Lower lobe of right lung (tissue), 2 donors: ENCODE measurements around the gene TTC28. TPM values are rescaled to one million over a fixed set of nuclear protein-coding genes. Genes with fewer than 3 reads are reported as not detected.

Source experiments
- ATAC-seq, 2 donors: fragments of 200-7000 bp; cut with Tn5 transposase; one replicate each; pipeline ENCODE4 v1.9.1; 2020 to 2022; ENCODE audit warnings: mild to moderate bottlenecking in 2 of 2, moderate library complexity in 2 of 2
- DNase-seq: peaks from one replicate; pipeline ENCODE4 v3.0.0-alpha.2; 2020
- H3K27ac ChIP-seq: fragments of 200-600 bp; one replicate; pipeline ENCODE4 v1.8.0; 2022
- H3K27me3 ChIP-seq: fragments of 200-600 bp; one replicate; pipeline ENCODE4 v1.8.0; 2022; ENCODE audit warnings: low read depth
- H3K36me3 ChIP-seq: fragments of 200-600 bp; one replicate; pipeline ENCODE4 v1.8.0; 2022; ENCODE audit warnings: mild to moderate bottlenecking
- H3K4me1 ChIP-seq: fragments of 200-600 bp; one replicate; pipeline ENCODE4 v1.8.0; 2022
- H3K4me3 ChIP-seq: fragments of 200-600 bp; one replicate; pipeline ENCODE4 v1.8.0; 2022; ENCODE audit warnings: mild to moderate bottlenecking
- H3K9me3 ChIP-seq: fragments of 200-600 bp; one replicate; pipeline ENCODE4 v1.8.0; 2022
- intact Hi-C: fragments of 100-400 bp; cut with DNase I; formaldehyde crosslinking; loops from one replicate; pipeline ENCODE4 v1.11.0; 2022
- total RNA-seq: library from RNA; stranded (reverse); fragmentation: NEBNext Ultra II Directional; extraction: Animal tissue kit (Norgen Biotek cat#: 25700); gene quantifications from one replicate; pipeline ENCODE4 v1.2.1, GENCODE V29; 2021
- TF ChIP-seq, protein P1 (sequence below): fragments of 200-600 bp; IDR thresholded peaks from one replicate; pipeline ENCODE4 v1.8.0; 2022; ENCODE audit warnings: antibody characterized with exemption, mild to moderate bottlenecking
- donor health status: DM: no; HTN: yes; CAD: no; lungs with severe emphysema.

The TTC28 gene
- total RNA-seq, 1 donor from 2014 or later = 39.6 TPM

DNA sequence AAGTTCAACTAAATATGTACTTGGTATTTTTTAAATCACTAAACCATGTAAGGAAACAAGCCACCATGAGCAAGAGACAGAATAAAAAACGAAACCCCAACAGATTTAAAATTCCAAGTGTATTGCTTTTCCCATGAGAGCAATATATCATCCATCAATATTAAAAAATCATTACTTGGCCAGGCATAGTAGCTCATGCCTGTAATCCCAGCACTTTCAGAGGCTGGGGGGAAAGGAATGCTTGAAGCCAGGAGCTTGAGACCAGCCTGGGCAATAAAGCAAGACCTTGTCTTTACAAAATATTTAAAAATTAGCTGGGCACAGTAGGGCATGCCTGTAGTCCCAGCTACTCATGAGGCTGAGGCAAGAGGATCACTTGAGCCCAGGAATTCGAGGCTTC, 190.8 kb downstream of the TTC28 start:
- no peak for ATAC-seq
- intact Hi-C loops = no loop called here
- no peak overlapping the region for H3K4me3 ChIP-seq
- no peak overlapping the region for H3K27ac ChIP-seq
- no peaks in the 10 kb centered on the region for H3K9me3 ChIP-seq
- H3K36me3 ChIP-seq = no peaks in the 10 kb centered on the region
- no peaks in the 10 kb centered on the region for H3K27me3 ChIP-seq
- TF ChIP-seq, protein P1, sequence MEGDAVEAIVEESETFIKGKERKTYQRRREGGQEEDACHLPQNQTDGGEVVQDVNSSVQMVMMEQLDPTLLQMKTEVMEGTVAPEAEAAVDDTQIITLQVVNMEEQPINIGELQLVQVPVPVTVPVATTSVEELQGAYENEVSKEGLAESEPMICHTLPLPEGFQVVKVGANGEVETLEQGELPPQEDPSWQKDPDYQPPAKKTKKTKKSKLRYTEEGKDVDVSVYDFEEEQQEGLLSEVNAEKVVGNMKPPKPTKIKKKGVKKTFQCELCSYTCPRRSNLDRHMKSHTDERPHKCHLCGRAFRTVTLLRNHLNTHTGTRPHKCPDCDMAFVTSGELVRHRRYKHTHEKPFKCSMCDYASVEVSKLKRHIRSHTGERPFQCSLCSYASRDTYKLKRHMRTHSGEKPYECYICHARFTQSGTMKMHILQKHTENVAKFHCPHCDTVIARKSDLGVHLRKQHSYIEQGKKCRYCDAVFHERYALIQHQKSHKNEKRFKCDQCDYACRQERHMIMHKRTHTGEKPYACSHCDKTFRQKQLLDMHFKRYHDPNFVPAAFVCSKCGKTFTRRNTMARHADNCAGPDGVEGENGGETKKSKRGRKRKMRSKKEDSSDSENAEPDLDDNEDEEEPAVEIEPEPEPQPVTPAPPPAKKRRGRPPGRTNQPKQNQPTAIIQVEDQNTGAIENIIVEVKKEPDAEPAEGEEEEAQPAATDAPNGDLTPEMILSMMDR = no peak
- no peaks in the 10 kb centered on the region for H3K4me1 ChIP-seq
- no peak for DNase-seq

DNA sequence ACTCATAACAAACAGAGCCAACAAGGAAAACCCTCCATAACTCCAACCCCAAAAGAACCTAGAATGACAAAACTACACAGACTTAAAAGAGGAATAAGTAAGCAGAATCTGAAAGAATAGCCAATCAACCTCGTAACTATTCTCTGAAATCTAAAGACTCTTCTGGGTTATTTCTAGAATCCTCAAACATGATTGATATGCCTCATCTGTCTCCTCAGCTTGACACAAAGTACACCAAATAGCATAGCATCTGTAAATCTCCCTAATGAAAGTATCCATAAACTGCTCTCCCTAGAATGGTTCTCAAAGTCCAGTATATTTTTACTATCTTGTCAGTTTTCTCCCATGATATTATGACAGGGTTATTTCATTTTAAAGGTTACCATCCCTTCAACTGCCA, 195.0 kb downstream of the TTC28 start:
- no peak for ATAC-seq
- TF ChIP-seq, protein P1 = no peak
- intact Hi-C loops = no loop called here
- no peaks in the 10 kb centered on the region for H3K27me3 ChIP-seq
- no peak overlapping the region for H3K27ac ChIP-seq
- H3K36me3 ChIP-seq = no peaks in the 10 kb centered on the region
- H3K9me3 ChIP-seq = no peaks in the 10 kb centered on the region
- H3K4me3 ChIP-seq = no peak overlapping the region
- no peak for DNase-seq
- H3K4me1 ChIP-seq = no peaks in the 10 kb centered on the region

DNA sequence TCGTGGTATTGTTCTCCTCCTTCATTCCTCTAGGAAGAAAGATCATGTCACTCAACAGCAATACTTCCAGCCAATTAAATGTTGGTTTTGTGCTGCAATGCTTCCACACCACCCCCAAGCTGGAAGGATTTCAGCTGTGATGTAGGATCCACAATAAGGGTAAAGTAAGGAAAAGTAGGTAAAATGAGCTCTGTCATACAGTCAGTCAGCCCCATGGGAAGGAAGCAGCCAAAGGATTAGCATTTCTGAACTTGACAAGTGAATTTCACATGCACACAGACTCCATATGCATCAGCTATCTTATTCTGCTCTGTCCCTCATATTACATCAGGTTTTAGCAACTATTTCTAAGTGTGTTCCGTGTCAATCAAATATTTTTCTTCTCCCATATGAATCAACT, 197.9 kb downstream of the TTC28 start:
- H3K27me3 ChIP-seq = no peaks in the 10 kb centered on the region
- ATAC-seq (no peak), DNase-seq (no peak)
- H3K27ac ChIP-seq = no peak overlapping the region
- H3K4me1 ChIP-seq = no peaks in the 10 kb centered on the region
- TF ChIP-seq, protein P1 = no peak
- intact Hi-C loops = no loop called here
- H3K4me3 ChIP-seq = no peak overlapping the region
- no peaks in the 10 kb centered on the region for H3K36me3 ChIP-seq
- no peaks in the 10 kb centered on the region for H3K9me3 ChIP-seq

DNA sequence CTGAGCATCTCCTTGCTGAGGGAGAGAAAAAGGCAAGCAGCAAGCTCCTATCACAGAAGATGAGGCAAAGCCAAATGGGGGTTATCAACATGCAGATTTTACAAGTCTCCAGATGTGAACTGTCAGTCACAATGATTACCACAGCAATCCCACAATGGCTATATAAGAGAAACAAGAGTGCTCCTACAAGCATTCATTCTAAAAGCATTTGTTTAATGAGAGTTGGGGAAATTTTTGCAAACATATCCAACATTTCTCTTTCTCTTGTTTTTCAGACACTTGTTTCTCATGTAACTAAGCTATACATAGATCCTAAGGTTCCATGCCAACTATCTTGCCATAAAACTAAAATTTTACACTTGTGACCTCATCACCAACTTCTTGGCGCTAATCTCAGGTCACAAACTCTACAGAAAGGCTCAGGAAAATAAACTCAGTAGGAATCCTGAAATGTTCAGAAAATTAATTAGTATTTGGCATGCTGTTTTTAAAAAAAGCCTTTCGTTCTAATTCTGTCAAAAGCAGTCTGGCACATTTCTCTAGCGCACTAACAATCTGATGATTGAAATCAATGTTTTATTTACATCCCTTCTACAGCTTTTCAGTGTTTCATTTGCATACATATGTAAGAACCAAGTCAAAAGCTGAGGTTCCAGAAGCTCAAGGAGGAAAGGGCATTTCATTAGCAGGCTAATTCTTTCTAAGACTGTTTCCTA, 199.5 kb downstream of the TTC28 start:
- no peak for DNase-seq
- TF ChIP-seq, protein P1 = no peak
- no peak overlapping the region for H3K4me3 ChIP-seq
- H3K9me3 ChIP-seq = no peaks in the 10 kb centered on the region
- no peaks in the 10 kb centered on the region for H3K36me3 ChIP-seq
- no peak overlapping the region for H3K27ac ChIP-seq
- no peak for ATAC-seq
- no peaks in the 10 kb centered on the region for H3K4me1 ChIP-seq
- no peaks in the 10 kb centered on the region for H3K27me3 ChIP-seq
- intact Hi-C loops = no loop called here

DNA sequence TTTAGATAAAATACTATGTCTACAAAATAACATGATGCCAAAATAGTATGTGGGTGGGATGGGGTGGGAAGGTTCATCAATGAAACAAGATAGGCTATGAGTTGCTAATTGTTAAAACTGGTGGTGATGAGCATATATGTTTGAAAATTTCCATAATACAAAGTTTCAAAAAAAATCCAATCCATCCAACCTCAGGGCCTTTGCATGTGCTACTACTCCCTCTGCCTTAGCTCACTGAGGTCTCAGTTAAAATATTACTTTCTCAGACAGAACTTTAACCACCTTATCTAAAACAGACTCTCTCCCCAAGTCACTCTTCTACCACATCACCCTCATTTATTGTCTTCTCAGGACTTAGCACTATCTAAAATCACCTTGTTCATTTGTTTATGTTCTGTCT, 201.1 kb downstream of the TTC28 start:
- Histone ChIP-seq H3K9me3 (no peaks in the 10 kb centered on the region), H3K36me3 (no peaks in the 10 kb centered on the region), H3K27me3 (no peaks in the 10 kb centered on the region), H3K4me1 (no peaks in the 10 kb centered on the region), H3K27ac (no peak overlapping the region), H3K4me3 (no peak overlapping the region)
- no peak for DNase-seq
- intact Hi-C loops = no loop called here
- ATAC-seq = no peak
- TF ChIP-seq, protein P1 = no peak
